GM21381 (cell line): ENCODE measurements around the gene PTPRN2.
"Not testable (repeated sequence)": the region's sequence is repeated elsewhere in the genome, so short reads cannot be mapped to it uniquely, and the experiment has no call there.

Experiments used
- ATAC-seq: cut with Tn5 transposase; IDR thresholded peaks from one replicate; pipeline ENCODE4 v1.9.1; 2021; ENCODE audit warnings: mild to moderate bottlenecking, moderate library complexity; ENCODE audit not compliant: unreplicated experiment

PTPRN2 gene

GRCh38 chr7:158406801-158407200 lies 180.8 kb downstream of the PTPRN2 start:
- no peak for ATAC-seq

DNA sequence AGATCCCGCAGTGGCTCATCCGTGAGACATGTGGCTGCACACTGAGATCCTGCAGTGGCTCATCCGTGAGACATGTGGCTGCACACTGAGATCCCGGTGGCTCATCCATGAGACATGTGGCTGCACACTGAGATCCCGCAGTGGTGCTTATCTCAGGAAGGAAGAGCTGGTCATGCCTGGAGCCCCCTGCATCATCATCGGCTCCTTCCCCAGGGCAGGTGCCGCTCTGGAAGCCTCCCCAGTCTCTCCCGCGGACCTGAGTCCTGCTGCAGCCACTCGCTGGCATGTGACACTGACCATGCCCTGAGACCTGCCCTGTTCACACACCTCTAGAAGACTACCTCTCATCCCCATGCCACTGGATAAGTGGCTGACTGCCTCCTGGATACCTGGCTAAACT lies 181.3 kb downstream of the PTPRN2 start:
- ATAC-seq, result no peak

GRCh38 chr7:158405771-158406170 lies 181.9 kb downstream of the PTPRN2 start:
- not testable (repeated sequence) for ATAC-seq

GRCh38 chr7:158405324-158405723 lies 182.3 kb downstream of the PTPRN2 start:
- no peak for ATAC-seq

DNA sequence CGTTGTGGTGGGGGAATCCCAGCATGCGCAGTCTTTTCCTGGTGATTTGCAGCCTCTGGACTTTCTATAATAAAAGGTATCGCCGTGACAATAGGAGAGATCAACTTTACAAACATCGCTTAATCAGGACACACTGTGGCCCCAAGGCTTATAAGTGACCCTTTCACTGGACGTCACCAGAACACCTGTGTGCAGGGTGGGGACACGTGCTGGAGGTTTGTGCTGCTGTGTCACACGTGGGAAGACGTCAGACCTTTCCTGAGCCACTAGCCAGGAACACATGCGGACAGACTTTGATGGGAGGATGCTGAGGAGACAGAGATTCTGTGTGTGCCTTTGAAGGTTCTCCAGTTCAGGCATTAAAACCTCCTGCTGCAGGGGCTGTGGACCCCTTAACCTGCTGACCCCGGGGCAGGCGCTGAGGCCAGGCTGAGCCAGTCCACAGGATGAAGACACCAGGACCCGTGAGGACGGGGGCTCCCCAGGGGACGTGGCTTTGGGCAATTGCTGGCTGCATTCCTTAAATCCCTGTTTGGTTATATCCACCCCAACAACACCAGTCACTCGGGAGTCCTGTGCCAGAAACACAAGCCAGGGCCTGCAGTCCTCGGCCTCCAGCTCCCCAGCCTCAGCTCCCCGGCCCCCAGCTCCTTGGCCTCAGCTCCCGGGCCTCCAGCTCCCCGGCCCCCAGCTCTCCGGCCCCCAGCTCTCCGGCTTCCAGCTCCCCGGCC lies 183.4 kb downstream of the PTPRN2 start:
- ATAC-seq, result no peak

DNA sequence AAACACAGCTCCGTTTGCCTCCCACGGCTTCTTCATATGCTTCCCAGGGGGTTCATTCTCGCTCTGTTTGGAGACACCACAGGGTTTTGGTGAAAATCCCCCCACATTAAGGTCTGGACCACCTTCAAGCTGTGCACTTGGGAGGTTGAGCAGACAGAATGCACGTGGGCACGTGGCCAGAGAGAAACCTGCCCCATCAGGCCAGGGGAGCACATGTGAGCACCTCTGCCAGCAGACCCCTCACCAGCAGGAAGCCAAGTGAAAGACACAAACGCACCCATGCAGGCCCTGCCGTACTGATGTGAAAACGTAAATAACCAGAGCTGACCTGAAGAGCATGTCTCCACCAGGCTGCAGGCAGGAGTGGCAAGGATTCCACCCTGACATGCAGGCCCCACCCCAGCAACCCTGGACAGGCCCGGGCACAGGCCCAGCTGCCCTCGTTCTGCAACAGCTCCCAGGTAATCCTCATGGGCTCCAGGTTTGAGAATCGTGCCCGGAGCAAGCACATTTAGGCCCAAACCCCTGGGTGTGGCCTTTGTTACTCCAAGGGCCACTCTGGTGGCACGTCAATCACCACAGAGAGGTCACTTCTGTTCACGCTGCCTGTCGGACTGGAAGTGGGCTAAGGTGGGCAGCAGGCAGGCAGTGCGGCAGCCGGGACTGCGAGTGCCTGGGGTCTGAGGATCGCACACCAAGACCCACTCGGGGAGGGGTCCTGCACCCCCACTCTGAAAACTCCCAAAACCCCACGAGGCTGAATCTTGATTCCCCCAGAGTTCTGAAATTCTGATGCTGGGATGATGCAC lies 184.4 kb downstream of the PTPRN2 start:
- no peak for ATAC-seq

- ATAC-seq, result no peak
These were observed 185.2 kb downstream of the PTPRN2 start for GRCh38 chr7:158402471-158402870.

GRCh38 chr7:158401826-158402225 lies 185.8 kb downstream of the PTPRN2 start:
- no peak for ATAC-seq

DNA sequence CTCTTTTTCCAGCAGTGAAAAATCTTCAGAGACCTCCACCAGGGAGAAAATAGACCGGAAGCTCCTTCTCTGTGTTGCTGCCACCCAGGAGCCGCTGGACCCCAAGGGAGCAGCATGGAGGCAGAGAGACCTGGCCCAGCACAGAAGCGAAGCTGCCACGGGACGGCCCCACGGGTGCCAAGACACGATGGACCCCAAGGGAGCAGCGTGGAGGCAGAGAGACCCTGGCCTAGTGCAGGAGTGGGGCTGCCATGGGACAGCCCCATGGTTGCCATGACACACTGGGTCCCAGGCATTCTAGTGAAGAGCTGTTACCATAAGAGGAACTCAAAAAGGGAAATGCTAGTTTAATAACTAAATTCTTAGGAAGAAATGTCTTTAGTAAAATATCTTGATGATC lies 186.3 kb downstream of the PTPRN2 start:
- no peak for ATAC-seq

GRCh38 chr7:158400601-158401225 lies 186.9 kb downstream of the PTPRN2 start:
- ATAC-seq, result no peak

DNA sequence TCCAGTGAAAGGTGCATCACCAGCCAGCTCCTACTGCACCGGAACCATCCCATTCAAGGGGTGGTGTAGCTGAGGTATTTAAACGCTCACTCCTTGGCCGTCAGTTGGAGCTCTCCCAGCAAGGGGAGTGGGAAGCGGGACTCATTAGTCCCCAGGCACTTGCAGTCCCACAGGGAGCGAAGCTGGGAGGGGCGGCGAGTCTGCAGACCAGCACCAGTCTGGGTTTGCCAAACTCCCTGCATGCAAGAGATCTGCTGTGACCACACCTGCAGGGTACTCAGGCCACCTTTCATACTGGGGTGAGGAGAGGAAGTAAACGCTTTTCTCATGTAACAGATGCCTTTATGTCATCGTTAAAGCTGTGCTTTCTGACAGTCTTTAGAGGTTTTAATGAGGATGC lies 187.9 kb downstream of the PTPRN2 start:
- ATAC-seq, result no peak

DNA sequence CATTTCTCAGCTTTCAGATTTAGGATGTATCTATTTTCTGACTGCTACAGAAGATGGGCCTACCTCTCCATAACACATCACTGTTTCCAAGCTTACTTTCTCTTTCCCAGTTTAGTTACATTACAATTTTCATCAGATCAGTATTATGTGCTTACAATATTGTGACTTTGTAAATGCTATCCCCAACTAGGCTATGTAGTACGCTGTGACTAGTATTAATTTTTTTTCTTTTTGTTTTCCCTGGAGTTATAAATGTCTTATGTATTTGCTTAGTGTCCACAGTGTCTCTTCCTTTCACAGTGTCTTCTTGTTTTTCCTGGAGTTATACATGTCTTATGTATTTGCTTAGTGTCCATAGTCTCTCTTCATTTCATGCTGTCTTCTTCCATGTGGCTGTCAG lies 188.9 kb downstream of the PTPRN2 start:
- no peak for ATAC-seq

DNA sequence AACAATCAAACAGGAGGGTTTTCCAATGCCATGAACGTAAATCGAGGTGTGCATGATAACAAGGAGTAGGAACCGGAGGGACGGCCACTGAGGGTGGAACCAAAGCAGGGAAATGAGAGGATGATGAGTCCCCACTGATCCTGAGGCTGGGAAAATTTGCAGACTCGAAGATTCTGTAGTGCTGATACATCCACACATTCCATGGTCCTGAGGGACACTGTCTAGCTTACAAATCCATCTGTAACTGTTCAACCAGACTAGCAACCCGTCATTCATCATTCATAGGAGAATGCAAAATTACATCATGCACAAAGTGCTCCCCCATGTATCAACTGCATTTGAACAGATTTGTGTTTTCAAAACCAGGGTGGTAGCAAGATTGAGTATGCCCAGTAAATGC lies 189.7 kb downstream of the PTPRN2 start:
- no peak for ATAC-seq

DNA sequence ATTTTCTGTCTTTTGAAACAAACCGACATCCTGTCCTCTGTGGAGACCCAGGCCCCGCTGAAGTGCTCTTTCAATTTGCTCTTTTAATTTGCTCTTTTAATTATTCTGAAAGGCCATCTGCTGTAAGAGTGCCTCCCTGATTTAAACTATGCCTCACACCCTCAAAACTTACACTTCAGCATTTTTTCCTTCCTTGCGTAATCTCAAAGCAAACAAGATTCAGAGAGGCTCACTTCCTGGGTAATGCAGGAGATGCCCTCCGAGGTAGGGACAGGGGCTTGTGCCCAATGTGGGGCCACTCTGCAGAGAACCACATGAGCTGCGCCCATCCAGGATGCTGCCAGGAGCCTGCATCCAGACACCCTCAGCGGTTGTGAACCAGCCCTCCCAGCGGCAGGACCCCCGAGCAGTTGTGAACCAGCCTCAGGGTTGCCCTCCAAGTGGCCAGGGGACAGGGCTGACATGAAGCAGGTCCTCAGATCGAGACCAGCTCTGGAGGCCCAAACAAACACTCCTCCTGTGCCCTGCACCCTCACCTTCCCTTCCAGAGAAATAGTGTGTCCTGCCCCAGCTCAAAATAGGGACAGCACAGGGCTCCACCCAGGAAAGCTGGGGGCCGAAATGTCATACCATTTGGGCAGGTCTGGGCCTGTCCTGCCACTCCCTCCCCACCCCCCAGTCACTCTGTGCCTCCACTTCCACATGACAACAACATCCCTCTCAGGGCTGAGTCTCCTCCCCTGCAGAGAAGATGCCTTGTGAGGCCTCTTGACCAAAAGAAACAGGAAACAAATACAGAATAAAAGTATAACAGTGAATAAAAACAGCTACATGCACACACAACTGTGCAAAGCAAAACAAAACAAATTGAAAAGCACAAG lies 190.4 kb downstream of the PTPRN2 start:
- ATAC-seq, result no peak

- ATAC-seq, result no peak
These were observed 191.2 kb downstream of the PTPRN2 start for GRCh38 chr7:158396301-158396905.

DNA sequence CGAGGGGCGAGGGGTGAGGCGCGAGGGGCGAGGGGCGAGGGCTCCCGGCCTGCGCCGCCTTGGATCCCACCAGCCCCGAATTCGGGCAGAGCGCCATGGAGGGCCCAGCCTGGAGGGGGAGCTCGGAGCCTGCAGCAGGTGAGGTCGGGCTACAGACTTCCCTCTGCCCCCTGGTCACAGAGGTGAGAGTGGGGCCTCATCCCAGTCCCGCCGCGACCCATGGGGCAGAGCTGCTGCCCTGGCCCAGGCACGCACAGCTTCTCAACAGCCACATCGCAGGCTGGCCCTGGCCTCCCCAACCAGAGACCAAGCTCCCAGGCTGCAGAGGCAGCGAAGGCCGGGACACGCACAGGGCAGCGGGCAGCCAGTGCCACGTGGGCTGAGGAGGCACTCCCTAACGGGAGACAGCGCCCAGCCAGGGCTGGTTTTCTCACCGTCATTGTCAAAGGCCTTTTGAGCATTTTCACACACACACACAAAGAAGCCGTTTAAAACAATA lies 191.8 kb downstream of the PTPRN2 start:
- ATAC-seq, result no peak

DNA sequence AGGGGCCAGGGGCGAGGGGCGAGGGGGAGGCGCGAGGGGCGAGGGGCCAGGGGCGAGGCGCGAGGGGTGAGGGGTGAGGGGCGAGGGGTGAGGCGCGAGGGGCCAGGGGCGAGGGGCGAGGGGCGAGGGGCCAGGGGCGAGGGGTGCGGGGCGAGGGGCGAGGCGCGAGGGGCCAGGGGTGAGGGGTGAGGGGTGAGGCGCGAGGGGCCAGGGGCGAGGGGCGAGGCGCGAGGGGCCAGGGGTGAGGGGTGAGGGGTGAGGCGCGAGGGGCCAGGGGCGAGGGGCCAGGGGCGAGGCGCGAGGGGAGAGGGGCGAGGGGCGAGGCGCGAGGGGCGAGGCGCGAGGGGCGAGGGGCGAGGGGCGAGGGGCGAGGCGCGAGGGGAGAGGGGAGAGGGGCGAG lies 192.3 kb downstream of the PTPRN2 start:
- ATAC-seq, result no peak

DNA sequence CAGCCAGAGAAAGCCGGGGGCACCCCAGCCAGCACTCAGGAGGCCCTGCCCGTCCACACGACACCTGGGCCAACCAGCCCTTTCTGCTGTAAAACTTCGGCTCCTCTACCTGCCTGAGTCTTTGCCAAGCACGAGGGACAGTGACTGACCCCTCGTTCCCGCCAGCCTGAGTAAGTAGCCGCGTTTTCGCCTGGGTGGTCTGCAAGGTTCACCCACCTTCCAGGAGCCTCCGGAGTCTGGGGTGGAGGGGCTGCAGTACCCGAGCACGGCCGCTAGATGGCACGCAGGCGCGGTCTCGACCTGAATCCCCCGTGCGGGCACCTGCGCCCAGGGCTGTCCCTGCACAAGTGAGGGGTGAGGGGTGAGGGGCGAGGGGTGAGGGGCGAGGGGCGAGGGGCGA lies 192.7 kb downstream of the PTPRN2 start:
- no peak for ATAC-seq

- ATAC-seq, result no peak
These were observed 193.5 kb downstream of the PTPRN2 start for GRCh38 chr7:158393926-158394625.

- no peak for ATAC-seq
These were observed 195.4 kb downstream of the PTPRN2 start for GRCh38 chr7:158392251-158392650.
